NCI-H2107 treated with DMSO at 0.1 percent for 48 hours (cell line): Measurements from ENCODE around the gene DOCK1.

ENCODE experiments used
- DNase-seq: peaks from one replicate; lab custom pipeline; 2025; ENCODE audit not compliant: unreplicated experiment; lab: John Stamatoyannopoulos, UW

Gene DOCK1

GRCh38 chr10:127003032-127003685 lies 97.9 kb downstream of the DOCK1 start:
- DNase-seq = no peak

GRCh38 chr10:127006453-127006852 lies 101.2 kb downstream of the DOCK1 start:
- no peak for DNase-seq

GRCh38 chr10:127009366-127009765 lies 104.1 kb downstream of the DOCK1 start:
- no peak for DNase-seq

GRCh38 chr10:127011174-127011573 lies 105.9 kb downstream of the DOCK1 start:
- DNase-seq = no peak

GRCh38 chr10:127012071-127012768 lies 107.0 kb downstream of the DOCK1 start:
- no peak for DNase-seq

GRCh38 chr10:127012769-127013152 lies 107.5 kb downstream of the DOCK1 start:
- no peak for DNase-seq

- no peak for DNase-seq
Observed at GRCh38 chr10:127013211-127013656, 108.0 kb downstream of the DOCK1 start.

- no peak for DNase-seq
Observed at GRCh38 chr10:127013691-127014473, 108.7 kb downstream of the DOCK1 start.

- DNase-seq = no peak
Observed at GRCh38 chr10:127014671-127015070, 109.4 kb downstream of the DOCK1 start.

- no peak for DNase-seq
Observed at GRCh38 chr10:127015373-127015772, 110.1 kb downstream of the DOCK1 start.

GRCh38 chr10:127016331-127016730 lies 111.1 kb downstream of the DOCK1 start:
- DNase-seq = no peak

- no peak for DNase-seq
Observed at GRCh38 chr10:127017541-127018297, 112.5 kb downstream of the DOCK1 start.

GRCh38 chr10:127018298-127018650 lies 113.0 kb downstream of the DOCK1 start:
- DNase-seq = no peak

GRCh38 chr10:127018766-127019165 lies 113.5 kb downstream of the DOCK1 start:
- DNase-seq = no peak

GRCh38 chr10:127020260-127020659 lies 115.0 kb downstream of the DOCK1 start:
- no peak for DNase-seq

- no peak for DNase-seq
Observed at GRCh38 chr10:127021801-127022200, 116.6 kb downstream of the DOCK1 start.

- DNase-seq = no peak
Observed at GRCh38 chr10:127024685-127025435, 119.6 kb downstream of the DOCK1 start.

GRCh38 chr10:127027786-127028185 lies 122.6 kb downstream of the DOCK1 start:
- no peak for DNase-seq

- no peak for DNase-seq
Observed at GRCh38 chr10:127028556-127028955, 123.3 kb downstream of the DOCK1 start.

GRCh38 chr10:127029061-127029460 lies 123.8 kb downstream of the DOCK1 start:
- no peak for DNase-seq
